K562 (cell line): ENCODE results near the gene C7orf25. TPM values are rescaled to one million over a fixed set of nuclear protein-coding genes. Genes with fewer than 3 reads are reported as not detected.

Experiments
- ATAC-seq: fragments of 200-7000 bp; cut with Tn5 transposase; 3 replicates; pipeline ENCODE4 v1.9.1; 2020; ENCODE audit warnings: moderate library complexity
- BruUV-seq: library from RNA; stranded (reverse); fragments of 400-500 nt; replicated peaks from 2 replicates; lab custom pipeline; 2021; lab: Mats Ljungman, UMichigan
- CTCF ChIA-PET: fragments of 300-600 bp; formaldehyde crosslinking; extraction: SDS; loops from one replicate; lab custom pipeline; 2021; ENCODE audit warnings: low intra/inter-chr PET ratio; lab: Yijun Ruan, JAX
- POLR2A ChIA-PET: fragments of 300-600, 350-650 bp; sonication (Branson Sonifier 250); formaldehyde crosslinking; extraction: SDS; loops from one replicate; lab custom pipeline; 2021; ENCODE audit warnings: antibody characterized with exemption, inconsistent platforms; lab: Yijun Ruan, JAX
- DNase-seq, 4 experiments: peaks; one replicate each; pipeline versions ENCODE4 v3.0.0 to v3.0.0-alpha.2; 2011 to 2018; ENCODE audit warnings: low spot score in 3 of 4, mixed read lengths in 3 of 4; ENCODE audit errors: extremely low read depth in 1 of 4
- FAIRE-seq: peaks from 2 replicates; lab custom pipeline; 2011; peaks lifted over from hg19 to GRCh38; lab: Jason Lieb, UNC
- H2AFZ ChIP-seq: 2 replicates; pipeline ENCODE4 v1.6.0; 2011; ENCODE audit warnings: low read depth, low read length, control low read depth, inconsistent platforms
- H3K27ac ChIP-seq: fragments of 200-600 bp; 3 replicates; pipeline ENCODE4 v1.8.0; 2011; ENCODE audit warnings: low read depth, mild to moderate bottlenecking, control low read depth, inconsistent platforms, low read length, moderate library complexity, mixed read lengths; ENCODE audit errors: extremely low read depth
- H3K27me3 ChIP-seq, 2 experiments: fragments of 300-600 bp in 1 of 2; 2 replicates in 1 of 2; 3 replicates in 1 of 2; pipeline versions ENCODE4 v1.6.0 to v1.8.0; 2011; ENCODE audit warnings: inconsistent platforms in 2 of 2, low read length in 2 of 2, mild to moderate bottlenecking in 1 of 2, mixed read lengths in 1 of 2, moderate library complexity in 1 of 2; ENCODE audit not compliant: control insufficient read depth in 2 of 2, insufficient read depth in 2 of 2
- H3K36me3 ChIP-seq: fragments of 300-600 bp; 3 replicates; pipeline ENCODE4 v1.8.0; 2011; ENCODE audit warnings: mild to moderate bottlenecking, low read length, inconsistent platforms; ENCODE audit not compliant: control insufficient read depth, insufficient read depth
- H3K4me1 ChIP-seq, 2 experiments: fragments of 200-600 bp in 1 of 2; replicated peaks in 1 of 2; 2 replicates in 1 of 2; 3 replicates in 1 of 2; pipeline versions ENCODE4 v1.5.1 to v1.8.0; 2011; ENCODE audit warnings: inconsistent platforms in 2 of 2, low read length in 2 of 2, mild to moderate bottlenecking in 1 of 2, mixed read lengths in 1 of 2, moderate library complexity in 1 of 2; ENCODE audit not compliant: control insufficient read depth in 2 of 2, insufficient read depth in 2 of 2
- H3K4me2 ChIP-seq: 2 replicates; pipeline ENCODE4 v1.6.1; 2011; ENCODE audit warnings: low read length, control low read depth, inconsistent platforms, mixed read lengths; ENCODE audit not compliant: insufficient read depth
- H3K4me3 ChIP-seq: fragments of 200-600 bp; sonication (generic), shearing (Covaris generic); 2 replicates; pipeline ENCODE4 v1.5.1; 2016; ENCODE audit warnings: control low read depth, inconsistent platforms
- H3K79me2 ChIP-seq: fragments of 200-600 bp; 3 replicates; pipeline ENCODE4 v1.8.0; 2011; ENCODE audit warnings: low read length, inconsistent platforms; ENCODE audit not compliant: control insufficient read depth, insufficient read depth
- H3K9ac ChIP-seq, 2 experiments: 2 replicates each; pipeline versions ENCODE4 v1.6.0 to v1.6.1; 2011; ENCODE audit warnings: low read depth in 2 of 2, low read length in 2 of 2, control low read depth in 1 of 2, inconsistent platforms in 1 of 2, mild to moderate bottlenecking in 1 of 2, mixed read lengths in 1 of 2; ENCODE audit not compliant: insufficient read depth in 1 of 2
- H3K9me1 ChIP-seq: one replicate; pipeline ENCODE4 v1.6.0; 2011; ENCODE audit warnings: inconsistent platforms, mild to moderate bottlenecking, low read length, moderate library complexity; ENCODE audit not compliant: control insufficient read depth, insufficient read depth
- H3K9me3 ChIP-seq: replicated peaks from 2 replicates; pipeline ENCODE4 v1.5.1; 2011; ENCODE audit warnings: low read depth, low read length, inconsistent platforms; ENCODE audit not compliant: control insufficient read depth, insufficient read depth
- H4K20me1 ChIP-seq: replicated peaks from 2 replicates; pipeline ENCODE4 v1.6.1; 2011; ENCODE audit warnings: low read length, inconsistent platforms, mixed read lengths; ENCODE audit not compliant: control insufficient read depth, insufficient read depth
- GABPB1 ChIP-seq: sonication (generic); formaldehyde crosslinking; IDR thresholded peaks from 2 replicates; pipeline ENCODE4 v1.8.0; 2022; ENCODE audit warnings: mild to moderate bottlenecking, missing genetic modification reagents
- GATA2 ChIP-seq: sonication (generic); formaldehyde crosslinking; IDR thresholded peaks from 2 replicates; pipeline ENCODE4 v1.4.0; 2020; ENCODE audit warnings: mild to moderate bottlenecking, missing genetic modification reagents
- HSF4 ChIP-seq: fragments of 250-450 bp; sonication (Bioruptor Pico); IDR thresholded peaks from 2 replicates; pipeline ENCODE4 v2.1.2; 2022; ENCODE audit warnings: mild to moderate bottlenecking, moderate library complexity, borderline replicate concordance
- MCM5 ChIP-seq: fragments of 450-650 bp; IDR thresholded peaks from 2 replicates; pipeline ENCODE4 v1.6.1; 2016; ENCODE audit warnings: low read depth
- MYBL2 ChIP-seq, 2 experiments: fragments of 450-650 bp in 1 of 2; sonication (generic) in 1 of 2; formaldehyde crosslinking in 1 of 2; IDR thresholded peaks; 2 replicates each; pipeline versions ENCODE4 v1.6.1 to v1.8.1; 2017 to 2022; ENCODE audit warnings: borderline replicate concordance in 1 of 2, inconsistent platforms in 1 of 2, low read depth in 1 of 2, mild to moderate bottlenecking in 1 of 2, missing genetic modification reagents in 1 of 2, moderate library complexity in 1 of 2
- NFIX ChIP-seq: fragments of 250-450 bp; sonication (Bioruptor Pico); IDR thresholded peaks from 2 replicates; pipeline ENCODE4 v1.4.0; 2020; ENCODE audit warnings: low read depth, mild to moderate bottlenecking, moderate library complexity
- RBM15 ChIP-seq: fragments of 200-400 bp; formaldehyde crosslinking; IDR thresholded peaks from 2 replicates; pipeline ENCODE4 v1.6.1; 2018; ENCODE audit warnings: mild to moderate bottlenecking, low read length, moderate library complexity; ENCODE audit not compliant: insufficient read depth
- RFX1 ChIP-seq: fragments of 450-650 bp; IDR thresholded peaks from 2 replicates; pipeline ENCODE4 v1.6.1; 2016; ENCODE audit warnings: mild to moderate bottlenecking, moderate library complexity
- SMARCC2 ChIP-seq: fragments of 450-650 bp; IDR thresholded peaks from 2 replicates; pipeline ENCODE4 v1.6.1; 2017; ENCODE audit warnings: antibody characterized with exemption, moderate library complexity, mild to moderate bottlenecking, low read depth
- ZC3H11A ChIP-seq: IDR thresholded peaks from 2 replicates; pipeline ENCODE4 v1.6.1; 2012; ENCODE audit warnings: low read depth, low read length, improper control_type of control experiment
- ZNF57 ChIP-seq: fragments of 450-650 bp; formaldehyde crosslinking; IDR thresholded peaks from 2 replicates; pipeline ENCODE4 v1.4.0; 2020; ENCODE audit warnings: mild to moderate bottlenecking, moderate library complexity
- WGBS: fragments of 100-300 bp; shearing (Covaris generic); methylation state at CpG from one replicate; pipeline ENCODE4 v1.1.6; 2016; ENCODE audit warnings: low coverage, mixed read lengths; ENCODE audit not compliant: insufficient coverage; ENCODE audit errors: missing lambda C conversion rate; 5-methylcytosine and 5-hydroxymethylcytosine counted together
- in situ Hi-C: fragments of 300-500 bp; cut with MboI; formaldehyde crosslinking; loops from 4 replicates; pipeline ENCODE4 v1.15.0; 2018; ENCODE audit warnings: inconsistent platforms, mixed read lengths
- intact Hi-C: fragments of 100-400 bp; cut with micrococcal nuclease; formaldehyde crosslinking; loops from 2 replicates; pipeline ENCODE4 v1.14.2; 2022
- polyA plus RNA-seq, 8 experiments: library from polyadenylated mRNA; depleted of rRNA in 4 of 8; stranded (reverse) in 5 of 8; unstranded in 3 of 8; fragments of >200 nt; fragmentation: Nextera tagmentation in 2 of 8; fragmentation: Illumina TruSeq in 1 of 8; extraction: Ambion mirVana in 2 of 8; extraction: Trizol in 1 of 8; gene quantifications; 2 replicates each; pipeline versions ENCODE4 v1.2.1 to v1.2.3, GENCODE V29; 2011 to 2014; ENCODE audit warnings: inconsistent platforms in 1 of 8, missing spikeins in 1 of 8
- total RNA-seq, 7 experiments: library from RNA; depleted of rRNA in 6 of 7; stranded (reverse); fragments of >200 nt in 6 of 7; fragmentation: Illumina TruSeq in 2 of 7; extraction: Trizol in 2 of 7; gene quantifications; 2 replicates each; pipeline versions ENCODE4 v1.2.1 to v1.2.3, GENCODE V29; 2011 to 2021; ENCODE audit warnings: low replicate concordance in 1 of 7
- TF ChIP-seq, protein P1 (sequence below): fragments of 250-450 bp; sonication (Bioruptor Pico); IDR thresholded peaks from 2 replicates; pipeline ENCODE4 v1.5.0; 2020; ENCODE audit warnings: mild to moderate bottlenecking
- TF ChIP-seq, protein P2 (sequence below): fragments of 450-650 bp; IDR thresholded peaks from 2 replicates; pipeline ENCODE4 v1.6.1; 2017; ENCODE audit warnings: antibody characterized with exemption, mild to moderate bottlenecking
- TF ChIP-seq, protein P3 (sequence below): fragments of 250-450 bp; sonication (Bioruptor Pico); IDR thresholded peaks from 2 replicates; pipeline ENCODE4 v1.5.0; 2021

Gene C7orf25
- total and polyA plus RNA-seq, 9 of the 15 experiments (the other 6 are each of a cell fraction or from before 2014, with no cell fraction given): 1.2 to 4.7 (median 1.9) TPM

DNA sequence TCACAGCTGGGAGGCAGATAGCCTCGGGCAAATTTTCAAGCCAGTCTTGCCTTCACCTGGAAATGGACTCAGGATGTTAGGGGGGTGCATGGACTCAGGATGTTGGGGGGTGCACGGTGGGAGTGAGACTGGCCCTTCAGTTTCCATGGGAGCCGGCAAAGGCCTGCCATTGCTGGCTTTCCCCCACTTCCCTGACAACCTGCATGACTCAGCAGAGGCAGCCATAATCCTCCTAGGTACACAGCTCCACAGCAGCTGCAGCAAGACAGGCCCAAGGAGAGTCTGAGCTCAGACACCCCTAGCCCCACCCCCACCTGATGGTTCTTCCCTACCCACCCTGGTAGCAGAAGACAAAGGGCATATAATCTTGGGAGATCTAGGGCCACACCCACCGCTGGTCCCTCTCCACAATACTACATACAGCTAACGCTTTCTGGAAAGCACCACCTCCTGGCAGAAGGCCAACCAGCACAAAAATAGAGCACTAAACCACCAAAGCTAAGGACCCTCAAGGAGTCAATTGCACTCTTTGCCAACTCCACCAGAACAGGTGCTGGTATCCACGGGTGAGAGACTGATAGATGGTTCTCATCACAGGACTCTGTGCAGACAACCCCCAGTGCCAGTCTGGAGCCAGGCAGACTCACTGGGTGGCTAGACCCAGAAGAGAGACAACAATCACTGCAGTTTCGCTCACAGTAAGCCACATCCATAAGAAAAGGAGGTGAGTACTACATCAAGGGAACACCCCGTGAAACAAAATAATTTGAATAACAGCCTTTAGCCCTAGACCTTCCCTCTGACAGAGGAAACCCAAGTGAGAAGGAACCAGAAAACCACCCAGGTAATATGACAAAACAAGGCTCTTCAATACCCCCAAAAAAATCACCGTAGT, 18.3 kb downstream of the C7orf25 start:
- intact Hi-C loops (no loop called here), in situ Hi-C loops (no loop called here)
- Histone ChIP-seq H2AFZ (peak overlapping the region; percentile 88), H3K4me1 (peaks cover 10 to 11% of the 10 kb centered on the region in 2 experiments; a peak in 4 of 5 replicates), H3K27me3 (no peaks in the 10 kb centered on the region), H3K4me3 (no peak overlapping the region), H3K79me2 (no peaks in the 10 kb centered on the region), H3K9me3 (no peaks in the 10 kb centered on the region), H3K9me1 (no peaks in the 10 kb centered on the region), H3K36me3 (no peaks in the 10 kb centered on the region), H3K4me2 (peak overlapping the region; percentile 50; the same call in 1 of the 2 replicates), H3K27ac (no peak overlapping the region), H3K9ac (no peak overlapping the region), H4K20me1 (no peaks in the 10 kb centered on the region)
- FAIRE-seq: no peak
- CTCF ChIA-PET: no interaction called here
- WGBS: 46% methylated on average over 8 of the region's 9 CpGs
- peak; percentile 63 for ATAC-seq
- peak in 1 of 4 experiments; percentile 30 for DNase-seq
- BruUV-seq: no TSS peak
- POLR2A ChIA-PET: interaction anchor here (0.6 to 1.0 kb wide), 3 partner anchors 18 to 37 kb away, joined by 3 to 6 read pairs (median 3); no protein-coding TSS in a partner anchor
- TF ChIP-seq, protein P1, sequence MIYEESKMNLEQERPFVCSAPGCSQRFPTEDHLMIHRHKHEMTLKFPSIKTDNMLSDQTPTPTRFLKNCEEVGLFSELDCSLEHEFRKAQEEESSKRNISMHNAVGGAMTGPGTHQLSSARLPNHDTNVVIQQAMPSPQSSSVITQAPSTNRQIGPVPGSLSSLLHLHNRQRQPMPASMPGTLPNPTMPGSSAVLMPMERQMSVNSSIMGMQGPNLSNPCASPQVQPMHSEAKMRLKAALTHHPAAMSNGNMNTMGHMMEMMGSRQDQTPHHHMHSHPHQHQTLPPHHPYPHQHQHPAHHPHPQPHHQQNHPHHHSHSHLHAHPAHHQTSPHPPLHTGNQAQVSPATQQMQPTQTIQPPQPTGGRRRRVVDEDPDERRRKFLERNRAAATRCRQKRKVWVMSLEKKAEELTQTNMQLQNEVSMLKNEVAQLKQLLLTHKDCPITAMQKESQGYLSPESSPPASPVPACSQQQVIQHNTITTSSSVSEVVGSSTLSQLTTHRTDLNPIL: no peak
- TF ChIP-seq HSF4 (CRISPR knock-in tag) (no peak), GABPB1 (CRISPR knock-in tag) (no peak), GATA2 (CRISPR knock-in tag) (no peak), MCM5 (no peak), NFIX (no peak), ZNF57 (no peak), SMARCC2 (no peak), RBM15 (no peak), ZC3H11A (no peak), MYBL2 (IDR thresholded peaks at IDR 0.05; ENCODE audit: low read depth) (no peak), MYBL2 (CRISPR knock-in tag; IDR thresholded peaks at IDR 0.05; ENCODE audit: borderline replicate concordance) (no peak), RFX1 (peak; percentile 52; the same call in 1 of the 2 replicates)
- TF ChIP-seq, protein P2, sequence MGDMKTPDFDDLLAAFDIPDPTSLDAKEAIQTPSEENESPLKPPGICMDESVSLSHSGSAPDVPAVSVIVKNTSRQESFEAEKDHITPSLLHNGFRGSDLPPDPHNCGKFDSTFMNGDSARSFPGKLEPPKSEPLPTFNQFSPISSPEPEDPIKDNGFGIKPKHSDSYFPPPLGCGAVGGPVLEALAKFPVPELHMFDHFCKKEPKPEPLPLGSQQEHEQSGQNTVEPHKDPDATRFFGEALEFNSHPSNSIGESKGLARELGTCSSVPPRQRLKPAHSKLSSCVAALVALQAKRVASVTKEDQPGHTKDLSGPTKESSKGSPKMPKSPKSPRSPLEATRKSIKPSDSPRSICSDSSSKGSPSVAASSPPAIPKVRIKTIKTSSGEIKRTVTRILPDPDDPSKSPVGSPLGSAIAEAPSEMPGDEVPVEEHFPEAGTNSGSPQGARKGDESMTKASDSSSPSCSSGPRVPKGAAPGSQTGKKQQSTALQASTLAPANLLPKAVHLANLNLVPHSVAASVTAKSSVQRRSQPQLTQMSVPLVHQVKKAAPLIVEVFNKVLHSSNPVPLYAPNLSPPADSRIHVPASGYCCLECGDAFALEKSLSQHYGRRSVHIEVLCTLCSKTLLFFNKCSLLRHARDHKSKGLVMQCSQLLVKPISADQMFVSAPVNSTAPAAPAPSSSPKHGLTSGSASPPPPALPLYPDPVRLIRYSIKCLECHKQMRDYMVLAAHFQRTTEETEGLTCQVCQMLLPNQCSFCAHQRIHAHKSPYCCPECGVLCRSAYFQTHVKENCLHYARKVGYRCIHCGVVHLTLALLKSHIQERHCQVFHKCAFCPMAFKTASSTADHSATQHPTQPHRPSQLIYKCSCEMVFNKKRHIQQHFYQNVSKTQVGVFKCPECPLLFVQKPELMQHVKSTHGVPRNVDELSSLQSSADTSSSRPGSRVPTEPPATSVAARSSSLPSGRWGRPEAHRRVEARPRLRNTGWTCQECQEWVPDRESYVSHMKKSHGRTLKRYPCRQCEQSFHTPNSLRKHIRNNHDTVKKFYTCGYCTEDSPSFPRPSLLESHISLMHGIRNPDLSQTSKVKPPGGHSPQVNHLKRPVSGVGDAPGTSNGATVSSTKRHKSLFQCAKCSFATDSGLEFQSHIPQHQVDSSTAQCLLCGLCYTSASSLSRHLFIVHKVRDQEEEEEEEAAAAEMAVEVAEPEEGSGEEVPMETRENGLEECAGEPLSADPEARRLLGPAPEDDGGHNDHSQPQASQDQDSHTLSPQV: peak; percentile 50; the same call in 1 of the 2 replicates
- TF ChIP-seq, protein P3, sequence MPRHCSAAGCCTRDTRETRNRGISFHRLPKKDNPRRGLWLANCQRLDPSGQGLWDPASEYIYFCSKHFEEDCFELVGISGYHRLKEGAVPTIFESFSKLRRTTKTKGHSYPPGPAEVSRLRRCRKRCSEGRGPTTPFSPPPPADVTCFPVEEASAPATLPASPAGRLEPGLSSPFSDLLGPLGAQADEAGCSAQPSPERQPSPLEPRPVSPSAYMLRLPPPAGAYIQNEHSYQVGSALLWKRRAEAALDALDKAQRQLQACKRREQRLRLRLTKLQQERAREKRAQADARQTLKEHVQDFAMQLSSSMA (CRISPR knock-in tag): no peak
